Astrocyte of the cerebellum (primary cell): ENCODE measurements around the gene XKR7.

Source experiments
- DNase-seq: peaks from one replicate; pipeline ENCODE4 v3.0.0-alpha.2; 2011; ENCODE audit warnings: low read depth
- H3K4me3 ChIP-seq: 2 replicates; pipeline ENCODE4 v1.5.1; 2011; ENCODE audit warnings: mild to moderate bottlenecking, low read depth, low read length, moderate library complexity
- in situ Hi-C: cut with HindIII; loops from 2 replicates; pipeline ENCODE4 v1.10.0; 2017; ENCODE audit warnings: low sequenced_read_pairs
- TF ChIP-seq, protein P1 (sequence below): IDR thresholded peaks from 2 replicates; pipeline ENCODE4 v1.5.1; 2012; ENCODE audit warnings: low read length, low read depth, moderate library complexity, mild to moderate bottlenecking; ENCODE audit errors: missing control alignments

The XKR7 gene

DNA sequence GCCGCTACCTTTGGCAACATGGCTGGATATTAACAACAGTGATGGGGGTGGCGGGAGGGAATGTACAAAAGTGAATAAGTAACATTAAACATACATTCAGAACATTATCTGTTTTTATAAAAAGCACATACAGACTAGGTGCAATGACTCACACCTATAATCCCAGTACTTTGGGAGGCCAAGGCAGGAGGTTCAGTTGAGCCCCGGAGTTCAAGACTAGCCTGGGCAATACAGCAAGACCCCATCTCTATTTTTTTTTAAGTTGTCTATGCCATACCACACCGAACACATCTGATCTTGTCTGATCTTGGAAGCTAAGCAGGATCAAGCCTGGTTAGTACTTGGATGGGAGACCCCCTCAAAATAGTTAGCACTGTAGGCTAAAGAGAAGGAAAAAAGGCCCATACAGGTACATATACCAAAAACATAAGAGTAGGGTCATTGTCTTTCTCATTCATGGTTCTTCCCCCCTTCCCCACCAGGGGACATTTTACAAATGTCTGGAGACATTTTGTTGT lies 82.4 kb downstream of the XKR7 start:
- TF ChIP-seq, protein P1, sequence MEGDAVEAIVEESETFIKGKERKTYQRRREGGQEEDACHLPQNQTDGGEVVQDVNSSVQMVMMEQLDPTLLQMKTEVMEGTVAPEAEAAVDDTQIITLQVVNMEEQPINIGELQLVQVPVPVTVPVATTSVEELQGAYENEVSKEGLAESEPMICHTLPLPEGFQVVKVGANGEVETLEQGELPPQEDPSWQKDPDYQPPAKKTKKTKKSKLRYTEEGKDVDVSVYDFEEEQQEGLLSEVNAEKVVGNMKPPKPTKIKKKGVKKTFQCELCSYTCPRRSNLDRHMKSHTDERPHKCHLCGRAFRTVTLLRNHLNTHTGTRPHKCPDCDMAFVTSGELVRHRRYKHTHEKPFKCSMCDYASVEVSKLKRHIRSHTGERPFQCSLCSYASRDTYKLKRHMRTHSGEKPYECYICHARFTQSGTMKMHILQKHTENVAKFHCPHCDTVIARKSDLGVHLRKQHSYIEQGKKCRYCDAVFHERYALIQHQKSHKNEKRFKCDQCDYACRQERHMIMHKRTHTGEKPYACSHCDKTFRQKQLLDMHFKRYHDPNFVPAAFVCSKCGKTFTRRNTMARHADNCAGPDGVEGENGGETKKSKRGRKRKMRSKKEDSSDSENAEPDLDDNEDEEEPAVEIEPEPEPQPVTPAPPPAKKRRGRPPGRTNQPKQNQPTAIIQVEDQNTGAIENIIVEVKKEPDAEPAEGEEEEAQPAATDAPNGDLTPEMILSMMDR: no peak
- H3K4me3 ChIP-seq: no peak overlapping the region
- in situ Hi-C loops: no loop called here

GRCh38 chr20:32050851-32051556 lies 83.1 kb downstream of the XKR7 start:
- in situ Hi-C loops: no loop called here
- TF ChIP-seq, protein P1: no peak
- DNase-seq: no peak
- no peak overlapping the region for H3K4me3 ChIP-seq

More for the DNA sequence above, 82.4 kb downstream of the XKR7 start:
- DNase-seq: no peak

DNA sequence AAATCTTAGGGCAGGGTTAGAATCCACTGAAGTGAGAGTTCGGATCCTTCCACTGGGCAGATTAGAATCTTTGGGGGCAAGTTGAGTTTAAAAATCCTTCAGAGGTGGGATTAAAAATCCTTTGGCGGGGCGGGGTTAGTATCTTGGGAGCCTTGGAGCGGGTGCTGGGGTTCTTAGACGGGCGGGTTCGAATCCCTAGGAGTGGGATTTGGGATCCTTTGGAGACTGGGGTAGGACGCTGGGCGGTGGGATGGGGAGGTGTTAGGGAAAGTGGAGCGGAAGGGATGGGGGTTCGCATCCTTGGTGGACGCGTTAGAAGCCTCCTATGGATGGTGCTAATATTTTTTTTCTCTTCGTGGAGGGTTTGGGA lies 83.8 kb downstream of the XKR7 start:
- DNase-seq: no peak
- in situ Hi-C loops: no loop called here
- TF ChIP-seq, protein P1: no peak
- H3K4me3 ChIP-seq: no peak overlapping the region

- no peak for DNase-seq
- H3K4me3 ChIP-seq: no peak within 1 kb of the TSS
- in situ Hi-C loops: no loop called here
- TF ChIP-seq, protein P1: no peak
These were observed 84.3 kb downstream of the XKR7 start, which contains the start of gene HCK for GRCh38 chr20:32052090-32052777. Gene HCK (plus strand): TSS chr20:32052242.

DNA sequence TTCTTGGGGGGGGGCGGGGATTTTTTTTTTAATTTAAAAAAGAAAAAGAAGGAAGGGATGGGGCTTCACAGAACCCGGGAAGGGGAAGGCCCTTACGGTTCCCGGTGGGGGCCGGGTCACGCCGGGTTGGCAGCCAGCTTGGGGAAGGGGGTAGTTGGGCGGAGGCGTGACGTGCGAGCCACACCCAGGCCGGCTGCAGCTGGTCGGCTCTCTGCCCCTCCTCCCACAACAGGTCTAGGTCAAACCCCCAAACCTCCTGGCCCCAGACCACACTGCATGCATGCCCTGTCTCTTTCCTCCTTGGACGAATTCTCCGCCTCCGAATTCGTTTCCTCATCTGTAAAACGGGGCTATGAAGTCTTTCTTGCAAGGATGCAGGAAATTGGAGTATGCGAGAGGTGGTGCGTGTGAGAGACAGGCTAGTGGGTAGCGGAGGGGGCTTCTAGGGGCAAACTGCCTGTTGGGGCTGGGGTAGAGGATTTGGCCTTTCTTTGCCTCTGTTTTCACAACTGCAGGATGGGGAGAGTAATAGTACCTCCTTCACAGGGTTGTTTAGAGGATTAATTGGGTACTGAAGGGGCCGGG lies 84.9 kb downstream of the XKR7 start:
- no peak for DNase-seq
- H3K4me3 ChIP-seq: no peak overlapping the region
- in situ Hi-C loops: no loop called here

More for the DNA sequence above, 84.9 kb downstream of the XKR7 start:
- TF ChIP-seq, protein P1: no peak
